ENCODE measurements around the gene ERVV-1.
"Not testable (repeated sequence)": the region's sequence is repeated elsewhere in the genome, so short reads cannot be mapped to it uniquely, and the experiment has no call there.

ERVV-1 gene

GRCh38 chr19:53013621-53014020, at the start of gene ERVV-1:
Gene ERVV-1 (plus strand): TSS chr19:53013921. CDS start chr19:53014091, 170 bp downstream.
- DNase-seq, result no peak

DNA sequence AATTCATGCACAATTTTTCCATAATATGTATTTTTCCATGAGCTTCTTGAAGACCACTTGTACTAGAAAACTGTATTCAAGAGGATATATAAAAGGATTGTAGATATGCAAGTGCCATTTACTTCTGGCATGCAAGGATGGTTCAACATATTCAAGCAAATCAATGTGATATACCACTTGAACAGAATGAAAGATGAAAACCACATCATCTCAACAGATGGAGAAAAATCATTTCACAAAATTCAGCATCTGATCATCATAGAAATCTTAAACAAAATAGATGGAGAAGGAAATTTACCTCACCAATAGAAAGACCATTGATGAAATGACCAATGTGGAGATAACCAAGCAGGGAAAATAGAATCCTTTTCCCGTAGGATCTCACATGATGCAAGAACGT, 45.9 kb upstream of the ERVV-1 start:
- no peak for DNase-seq

- DNase-seq, result no peak
Measured at GRCh38 chr19:52981329-52981728, 32.4 kb upstream of the ERVV-1 start.

DNA sequence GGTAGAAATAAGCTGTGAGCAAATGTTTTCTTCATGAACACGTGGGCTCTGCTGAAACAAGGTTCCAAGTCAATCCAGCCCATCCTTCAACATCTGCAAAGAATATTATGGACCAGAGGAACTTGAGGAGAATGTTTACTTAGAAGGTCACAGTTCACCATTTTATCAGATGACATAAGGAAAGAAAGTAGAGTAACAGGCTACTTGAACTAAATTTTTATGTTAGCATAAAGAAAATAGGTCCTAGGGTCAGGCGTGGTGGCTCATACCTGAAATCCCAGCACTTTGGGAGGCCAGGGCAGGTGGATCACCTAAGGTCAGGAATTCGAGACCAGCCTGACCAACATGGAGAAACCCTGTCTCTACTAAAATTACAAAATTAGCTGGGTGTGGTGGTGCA, 30.6 kb upstream of the ERVV-1 start:
- not testable (repeated sequence) for DNase-seq

DNA sequence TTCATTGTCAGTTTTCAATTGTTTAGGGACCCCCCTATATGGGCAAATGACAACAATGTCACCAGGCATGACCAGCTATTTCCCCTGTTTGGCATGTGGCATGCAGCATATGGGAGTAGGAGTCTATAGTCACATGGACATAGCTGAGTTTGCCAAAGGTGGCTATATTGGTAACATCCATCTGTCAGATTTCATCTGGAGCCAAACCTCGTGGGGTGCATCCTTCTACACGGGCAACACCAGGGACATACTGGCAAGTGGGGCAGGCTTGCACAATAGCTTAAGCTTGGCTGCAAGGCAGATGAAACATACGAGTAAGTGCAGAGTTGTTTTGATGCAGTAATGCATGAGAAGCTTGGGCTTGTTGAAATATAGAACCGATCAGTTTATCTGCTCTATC, 26.5 kb upstream of the ERVV-1 start:
- DNase-seq, result no peak

DNA sequence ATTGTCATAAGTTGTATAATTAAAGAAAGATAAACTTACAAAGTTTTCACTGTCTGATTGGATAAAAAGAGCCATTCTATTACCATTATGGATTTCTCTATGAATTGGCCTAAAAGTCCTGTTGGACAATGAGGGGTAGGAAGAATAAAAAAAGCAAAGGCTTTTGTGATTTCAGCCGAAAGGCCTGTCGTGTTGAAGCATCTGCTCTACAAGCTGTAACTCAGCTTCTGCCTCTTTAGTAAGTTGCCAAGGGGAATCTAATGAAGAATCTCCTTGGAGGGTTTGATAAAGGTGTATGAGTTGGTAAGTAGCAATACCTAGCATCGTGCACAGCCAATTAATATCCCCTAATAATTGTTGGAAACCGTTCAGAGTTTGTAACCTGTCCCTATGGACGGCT, 25.2 kb upstream of the ERVV-1 start:
- no peak for DNase-seq

- no peak for DNase-seq
Measured at GRCh38 chr19:52990759-52991418, 22.8 kb upstream of the ERVV-1 start.

DNA sequence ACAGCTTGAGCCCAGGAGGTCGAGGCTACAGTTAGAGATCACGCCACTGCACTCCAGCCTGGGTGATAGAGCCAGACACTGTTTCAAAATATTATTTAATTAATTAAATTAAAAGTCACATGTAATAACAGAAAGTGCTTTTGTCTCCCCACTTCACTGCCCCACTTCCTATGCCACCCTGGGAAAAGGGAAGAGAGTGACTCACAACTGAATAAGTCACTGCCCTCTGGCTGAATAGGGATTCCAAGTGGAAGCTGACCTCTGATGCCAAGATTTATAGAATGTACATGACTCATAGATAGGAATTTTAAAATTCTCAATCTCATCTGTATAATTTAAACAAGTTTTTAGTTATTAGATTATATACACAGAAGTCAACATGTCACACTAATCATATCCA, 22.2 kb upstream of the ERVV-1 start:
- no peak for DNase-seq

DNA sequence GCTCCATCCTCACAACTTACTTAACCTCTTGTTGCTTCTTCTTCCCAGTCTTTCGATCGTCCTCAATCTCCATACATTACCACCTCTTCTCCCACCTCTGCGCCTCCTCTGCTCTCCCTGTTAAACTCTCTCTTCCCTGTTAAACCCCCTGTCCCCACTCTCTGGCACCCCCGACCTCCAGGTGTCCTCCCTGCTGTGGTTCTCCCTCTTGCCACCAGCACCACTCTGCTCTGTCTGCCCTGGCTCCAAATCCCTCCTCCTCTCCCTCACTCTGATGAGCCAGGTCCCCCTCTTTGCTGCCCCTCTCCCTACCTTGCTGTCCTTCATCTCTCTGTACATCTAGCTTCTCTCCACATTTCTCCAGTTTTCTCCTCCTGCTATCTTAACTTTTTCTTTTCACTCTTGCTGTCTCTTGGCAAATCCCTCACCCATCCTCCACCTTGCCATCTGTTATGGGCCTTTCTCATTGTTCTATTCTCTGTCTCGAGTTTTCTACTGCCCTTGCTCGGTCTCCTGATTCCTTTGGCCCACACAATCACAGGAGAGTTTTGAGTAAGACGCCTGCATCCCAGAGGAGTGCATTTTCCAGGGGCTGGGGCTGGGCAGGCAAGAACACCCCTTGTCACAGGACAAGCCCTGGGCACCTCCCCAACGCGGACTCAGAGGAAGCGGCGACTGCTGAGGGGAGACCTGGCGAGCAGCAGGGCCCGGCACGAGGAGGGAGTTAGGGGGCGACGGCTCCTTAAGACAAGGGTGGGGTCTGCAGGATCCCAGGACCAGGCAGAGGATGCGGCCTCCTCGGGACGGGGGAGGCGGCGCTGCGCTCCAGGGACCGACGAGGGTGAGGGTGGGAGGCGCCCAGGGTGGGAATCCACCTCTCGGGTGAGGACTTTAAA, 21.4 kb upstream of the ERVV-1 start:
- no peak for DNase-seq

DNA sequence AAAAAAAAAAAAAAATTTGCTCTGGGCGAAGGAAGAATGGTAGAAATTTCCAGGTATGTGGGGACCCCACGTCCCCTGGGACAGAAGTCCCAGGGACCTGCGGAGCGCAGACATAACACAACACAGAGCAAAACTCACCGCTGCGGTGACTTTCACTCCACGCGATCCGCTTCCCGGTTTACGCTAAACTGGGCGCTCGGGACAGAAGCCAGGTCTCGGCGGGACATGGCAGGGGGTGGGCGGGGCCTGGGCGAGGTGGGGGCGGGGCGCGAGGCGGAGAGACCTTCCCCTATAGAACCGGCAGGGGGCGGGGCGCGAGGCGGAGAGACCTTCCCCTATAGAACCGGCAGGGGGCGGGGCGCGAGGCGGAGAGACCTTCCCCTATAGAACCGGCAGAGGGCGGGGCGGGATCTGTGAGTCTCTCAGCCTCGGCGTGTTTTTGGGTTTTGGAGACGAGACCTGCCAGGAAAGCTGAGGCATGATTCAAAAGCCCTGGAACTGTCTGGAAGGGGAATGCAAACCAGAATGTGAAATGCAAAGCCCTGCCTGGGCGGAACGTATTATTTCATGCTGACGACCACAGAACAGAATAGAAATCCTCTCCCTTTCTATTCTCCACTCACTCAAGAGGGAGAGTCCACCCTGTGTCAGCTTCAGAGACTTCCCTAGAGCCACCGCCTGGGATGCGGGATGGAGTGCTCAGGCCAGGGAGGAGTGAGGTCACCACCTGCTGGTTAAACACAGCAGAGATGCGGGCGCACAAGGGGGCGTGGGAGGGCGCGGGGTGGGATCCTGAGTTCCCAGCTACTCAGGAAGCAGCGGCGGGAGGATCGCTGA, 20.2 kb upstream of the ERVV-1 start:
- DNase-seq, result peak; percentile 25

- DNase-seq, result no peak
Measured at GRCh38 chr19:52995711-52996110, 18.0 kb upstream of the ERVV-1 start.

DNA sequence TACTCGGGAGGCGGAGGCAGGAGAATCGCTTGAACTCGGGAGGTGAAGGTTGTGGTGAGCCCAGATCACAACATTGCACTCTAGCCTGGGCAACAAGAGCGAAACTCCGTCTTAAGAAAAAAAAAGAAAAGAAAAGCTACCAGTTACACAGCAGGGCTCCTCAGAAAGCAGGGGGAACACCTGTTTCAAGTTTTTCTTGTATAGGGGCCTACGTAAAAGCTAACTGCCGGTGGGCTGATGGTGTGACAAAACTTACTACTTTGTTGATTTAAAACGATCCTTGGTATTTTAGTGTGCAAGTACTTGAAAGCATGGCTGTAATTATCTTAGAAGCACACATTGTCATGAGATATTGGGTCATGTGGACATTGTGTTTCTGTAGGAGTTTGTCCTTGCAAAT, 15.7 kb upstream of the ERVV-1 start:
- DNase-seq, result no peak

DNA sequence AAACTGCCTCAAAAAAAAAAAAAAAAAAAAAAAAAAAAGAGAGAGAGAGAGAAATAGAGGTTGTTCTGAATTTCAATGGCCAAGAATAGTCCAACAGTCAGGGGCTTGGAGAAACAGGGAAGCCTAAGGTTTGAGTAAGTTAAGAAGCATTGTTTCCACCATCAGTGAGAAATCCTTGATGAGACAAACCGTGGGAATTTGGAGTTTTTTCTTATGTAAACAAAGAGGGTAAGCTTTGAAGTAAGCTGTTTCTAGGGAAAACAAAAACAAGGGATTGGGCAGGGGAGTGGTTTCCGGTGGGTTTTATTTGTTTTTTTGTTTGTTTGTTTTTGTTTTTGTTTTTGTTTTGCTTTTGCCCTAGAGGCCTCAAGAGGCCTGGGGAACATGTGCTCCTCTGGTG, 11.2 kb upstream of the ERVV-1 start:
- no peak for DNase-seq

GRCh38 chr19:53004242-53004641, 9.5 kb upstream of the ERVV-1 start:
- no peak for DNase-seq

DNA sequence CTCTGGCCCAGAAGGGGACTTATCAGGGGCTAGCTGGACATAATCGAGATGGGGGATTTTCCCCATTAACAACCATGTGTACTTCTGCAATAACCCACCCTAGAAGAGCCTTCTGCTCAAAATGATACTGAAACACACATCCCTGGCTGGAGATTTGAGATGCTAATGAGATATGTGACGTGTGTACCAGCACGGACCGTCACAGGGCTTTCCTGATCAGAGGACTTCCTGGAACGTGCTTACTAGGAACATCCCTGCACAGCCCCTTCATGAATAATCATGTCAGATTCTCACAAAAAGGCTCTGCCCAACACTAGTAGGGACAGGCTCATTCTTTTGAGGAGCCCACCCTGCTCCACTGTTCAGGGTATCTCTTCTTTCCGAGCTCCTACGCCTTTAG, 6.5 kb upstream of the ERVV-1 start:
- DNase-seq, result no peak

GRCh38 chr19:53007606-53008005, 6.1 kb upstream of the ERVV-1 start:
- DNase-seq, result no peak

GRCh38 chr19:53008061-53008778, 5.5 kb upstream of the ERVV-1 start:
- no peak for DNase-seq

- DNase-seq, result no peak
Measured at GRCh38 chr19:53010494-53010893, 3.2 kb upstream of the ERVV-1 start.

- no peak for DNase-seq
Measured at GRCh38 chr19:53012006-53012405, 1.7 kb upstream of the ERVV-1 start.

DNA sequence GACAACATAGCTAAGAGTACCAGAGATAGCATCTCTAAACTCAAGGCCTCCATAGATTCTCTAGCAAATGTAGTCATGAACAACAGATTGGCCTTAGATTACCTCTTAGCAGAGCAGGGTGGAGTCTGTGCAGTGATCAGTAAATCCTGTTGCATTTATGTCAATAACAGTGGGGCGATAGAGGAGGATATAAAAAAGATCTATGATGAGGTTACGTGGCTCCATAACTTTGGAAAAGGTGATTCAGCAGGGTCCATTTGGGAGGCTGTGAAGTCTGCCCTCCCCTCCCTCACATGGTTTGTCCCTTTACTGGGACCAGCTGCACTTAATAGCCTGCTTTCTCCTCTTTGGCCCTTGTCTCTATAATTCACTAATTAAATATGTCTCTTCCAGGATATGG, 1.4 kb downstream of the ERVV-1 start:
- DNase-seq, result no peak

- DNase-seq, result no peak
Measured at GRCh38 chr19:53015730-53016129, 2.0 kb downstream of the ERVV-1 start.

DNA sequence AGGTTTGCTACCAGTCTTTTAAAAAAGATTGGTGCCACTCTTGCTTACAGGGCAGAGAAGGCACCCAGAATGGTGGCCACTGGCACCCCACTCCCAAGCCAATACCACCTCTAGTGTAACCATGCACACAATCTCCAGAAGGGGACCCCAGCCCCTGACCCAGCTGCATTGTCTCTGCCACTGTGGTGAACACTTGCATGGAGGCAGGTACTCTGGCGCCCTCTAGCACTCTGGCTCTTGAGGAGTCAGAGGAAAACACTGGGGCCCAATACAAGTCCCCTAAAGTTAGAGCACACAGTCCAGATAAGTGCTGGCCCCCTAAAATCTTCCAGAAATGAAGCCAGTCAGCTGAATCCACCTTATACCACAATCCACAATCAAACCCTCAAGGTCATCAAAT, 6.0 kb downstream of the ERVV-1 start:
- no peak for DNase-seq

DNA sequence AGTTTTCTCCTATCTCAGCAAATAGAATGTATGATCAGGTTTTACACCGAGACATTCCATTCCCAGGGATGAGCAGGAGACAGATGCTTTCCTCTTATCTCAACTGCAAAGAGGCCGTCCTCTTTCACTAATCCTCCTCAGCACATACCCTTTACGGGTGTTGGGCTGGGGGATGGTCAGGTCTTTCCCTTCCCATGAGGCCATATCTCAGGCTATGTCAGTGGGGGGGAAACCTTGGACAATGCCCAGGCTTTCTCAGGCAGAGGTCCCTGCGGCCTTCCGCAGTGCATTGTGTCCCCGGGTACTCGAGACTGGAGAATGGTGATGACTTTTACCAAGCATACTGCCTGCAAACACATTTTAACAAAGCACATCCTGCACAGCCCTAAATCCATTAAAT, 14.6 kb downstream of the ERVV-1 start:
- DNase-seq, result not testable (repeated sequence)
